ENCODE results near the gene CYP2D6. TPM values are rescaled to one million over a fixed set of nuclear protein-coding genes. Genes with fewer than 3 reads are reported as not detected.

The CYP2D6 gene
- total RNA-seq, 1 donor from 2014 or later = 1.4 TPM

- no peaks in the 10 kb centered on the region for H3K9me3 ChIP-seq
- TF ChIP-seq CTCF (IDR thresholded peaks at IDR 0.05) = peak; percentile 95
- intact Hi-C loops (cut with DNase I) = no loop called here
- H3K4me3 ChIP-seq = peak within 1 kb of the TSS; percentile 100
- H3K36me3 ChIP-seq = peaks cover 16% of the 10 kb centered on the region
- no peaks in the 10 kb centered on the region for H3K27me3 ChIP-seq (ENCODE audit: low read depth)
- ATAC-seq (peak; percentile 98 to 100), DNase-seq (peak; percentile 99)
- peak within 1 kb of the TSS; percentile 99 for H3K27ac ChIP-seq
- peaks cover 28% of the 10 kb centered on the region for H3K4me1 ChIP-seq
Observed at GRCh38 chr22:42090596-42091454, 39.8 kb downstream of the CYP2D6 start, which contains the start of gene NDUFA6. Gene NDUFA6 (minus strand): TSS chr22:42090772. CDS start chr22:42090744, 28 bp downstream.

- Histone ChIP-seq H3K4me1 (peaks cover 21% of the 10 kb centered on the region), H3K36me3 (peaks cover 56% of the 10 kb centered on the region), H3K27ac (no peak overlapping the region), H3K9me3 (no peaks in the 10 kb centered on the region), H3K4me3 (no peak overlapping the region), H3K27me3 (ENCODE audit: low read depth) (no peaks in the 10 kb centered on the region)
- DNase-seq (no peak), ATAC-seq (no peak)
- no peak for TF ChIP-seq CTCF (IDR thresholded peaks at IDR 0.05)
- intact Hi-C loops (cut with DNase I) = no loop called here
Observed at GRCh38 chr22:42086051-42086450, 44.6 kb downstream of the CYP2D6 start.

- TF ChIP-seq CTCF (IDR thresholded peaks at IDR 0.05) = no peak
- H3K9me3 ChIP-seq = no peaks in the 10 kb centered on the region
- H3K27me3 ChIP-seq (ENCODE audit: low read depth) = no peaks in the 10 kb centered on the region
- DNase-seq = no peak
- H3K4me3 ChIP-seq = no peak overlapping the region
- ATAC-seq = no peak
- peaks cover 24% of the 10 kb centered on the region for H3K4me1 ChIP-seq
- H3K27ac ChIP-seq = no peak overlapping the region
- intact Hi-C loops (cut with DNase I) = no loop called here
- peaks cover 56% of the 10 kb centered on the region for H3K36me3 ChIP-seq
Observed at GRCh38 chr22:42084874-42085273, 45.7 kb downstream of the CYP2D6 start.

DNA sequence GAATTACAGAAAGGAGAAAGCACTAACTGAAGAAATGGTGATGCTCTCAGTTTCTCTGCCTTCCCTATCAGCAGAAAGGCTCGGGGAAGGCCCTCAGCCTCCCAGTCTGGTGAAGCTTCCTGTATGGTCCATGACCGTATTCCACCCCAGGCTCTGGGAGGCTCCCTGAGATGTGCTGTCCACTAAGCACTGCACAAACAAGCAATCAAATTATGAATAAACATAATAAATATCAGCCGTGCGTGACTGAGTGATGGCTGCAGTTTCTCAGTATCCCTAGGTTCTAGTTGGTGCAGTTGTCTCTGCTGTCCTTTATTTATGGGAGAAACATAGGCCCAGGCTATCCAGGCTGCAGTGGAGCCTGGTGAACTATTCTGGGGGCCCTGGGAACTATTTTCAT is 47.5 kb downstream of the CYP2D6 start:
- intact Hi-C loops (cut with DNase I) = no loop called here
- Histone ChIP-seq H3K4me1 (peaks cover 22% of the 10 kb centered on the region), H3K27ac (no peak overlapping the region), H3K27me3 (ENCODE audit: low read depth) (no peaks in the 10 kb centered on the region), H3K9me3 (no peaks in the 10 kb centered on the region), H3K4me3 (no peak overlapping the region), H3K36me3 (peaks cover 59% of the 10 kb centered on the region)
- ATAC-seq (no peak), DNase-seq (no peak)
- TF ChIP-seq CTCF (IDR thresholded peaks at IDR 0.05) = no peak

DNA sequence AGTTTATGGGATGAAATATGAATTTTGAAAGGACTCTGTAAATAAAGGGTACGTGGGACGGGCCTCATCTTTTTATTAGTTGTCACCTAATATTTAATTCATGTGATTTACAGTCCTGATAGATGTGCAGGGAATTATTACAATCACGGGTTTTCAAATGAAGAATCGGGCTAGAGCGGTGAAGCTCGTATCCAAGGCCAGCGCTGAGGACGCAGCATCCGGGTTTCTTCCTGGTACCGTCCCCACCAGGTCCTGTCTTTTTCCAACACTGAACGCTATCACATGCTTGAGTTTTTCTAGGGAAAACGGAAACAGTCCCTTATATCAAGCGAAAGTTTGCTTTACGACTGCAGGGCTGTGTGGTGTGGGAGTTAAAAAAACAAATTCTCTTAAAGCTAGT is 50.3 kb downstream of the CYP2D6 start:
- DNase-seq (no peak), ATAC-seq (peak in 1 of 2 donors; percentile 25)
- H3K4me3 ChIP-seq = peak overlapping the region; percentile 66
- no peaks in the 10 kb centered on the region for H3K27me3 ChIP-seq (ENCODE audit: low read depth)
- intact Hi-C loops (cut with DNase I) = no loop called here
- no peak for TF ChIP-seq CTCF (IDR thresholded peaks at IDR 0.05)
- peaks cover 26% of the 10 kb centered on the region for H3K4me1 ChIP-seq
- peaks cover 55% of the 10 kb centered on the region for H3K36me3 ChIP-seq
- peak overlapping the region; percentile 98 for H3K27ac ChIP-seq
- no peaks in the 10 kb centered on the region for H3K9me3 ChIP-seq
